ENCODE results near the gene ENTPD1.
"Not testable (repeated sequence)": the region's sequence is repeated elsewhere in the genome, so short reads cannot be mapped to it uniquely, and the experiment has no call there.

Gene ENTPD1

GRCh38 chr10:95794195-95794594 lies 38.2 kb downstream of the ENTPD1 start:
- no peak for DNase-seq (ENCODE audit: low spot score)

- no peak for DNase-seq (ENCODE audit: low spot score)
Observed at GRCh38 chr10:95795602-95796001, 39.6 kb downstream of the ENTPD1 start.

- no peak for DNase-seq (ENCODE audit: low spot score)
Observed at GRCh38 chr10:95796504-95796903, 40.5 kb downstream of the ENTPD1 start.

- DNase-seq (ENCODE audit: low spot score): no peak
Observed at GRCh38 chr10:95798096-95798855, 42.3 kb downstream of the ENTPD1 start.

GRCh38 chr10:95800286-95800685 lies 44.3 kb downstream of the ENTPD1 start:
- DNase-seq (ENCODE audit: low spot score): not testable (repeated sequence)

- not testable (repeated sequence) for DNase-seq (ENCODE audit: low spot score)
Observed at GRCh38 chr10:95806687-95807380, 50.9 kb downstream of the ENTPD1 start.

GRCh38 chr10:95808705-95809308 lies 52.8 kb downstream of the ENTPD1 start:
- DNase-seq (ENCODE audit: low spot score): not testable (repeated sequence)

GRCh38 chr10:95809370-95810197 lies 53.6 kb downstream of the ENTPD1 start:
- DNase-seq (ENCODE audit: low spot score): no peak

- no peak for DNase-seq (ENCODE audit: low spot score)
Observed at GRCh38 chr10:95810198-95810976, 54.4 kb downstream of the ENTPD1 start.

- DNase-seq (ENCODE audit: low spot score): no peak
Observed at GRCh38 chr10:95813054-95813685, 57.2 kb downstream of the ENTPD1 start.

GRCh38 chr10:95814011-95814727 lies 58.2 kb downstream of the ENTPD1 start:
- no peak for DNase-seq (ENCODE audit: low spot score)

GRCh38 chr10:95815133-95815532 lies 59.2 kb downstream of the ENTPD1 start:
- DNase-seq (ENCODE audit: low spot score): no peak

- DNase-seq (ENCODE audit: low spot score): no peak
Observed at GRCh38 chr10:95815701-95816240, 59.8 kb downstream of the ENTPD1 start.

GRCh38 chr10:95818010-95818409 lies 62.0 kb downstream of the ENTPD1 start:
- no peak for DNase-seq (ENCODE audit: low spot score)

GRCh38 chr10:95818668-95819067 lies 62.7 kb downstream of the ENTPD1 start:
- no peak for DNase-seq (ENCODE audit: low spot score)

GRCh38 chr10:95819620-95820329 lies 63.8 kb downstream of the ENTPD1 start:
- no peak for DNase-seq (ENCODE audit: low spot score)

GRCh38 chr10:95820363-95820762 lies 64.4 kb downstream of the ENTPD1 start:
- no peak for DNase-seq (ENCODE audit: low spot score)

GRCh38 chr10:95821720-95822119 lies 65.8 kb downstream of the ENTPD1 start:
- no peak for DNase-seq (ENCODE audit: low spot score)

GRCh38 chr10:95830044-95830443 lies 74.1 kb downstream of the ENTPD1 start:
- no peak for DNase-seq (ENCODE audit: low spot score)

Data from globus pallidus (tissue), 1 donor.